GM19324 (cell line): Measurements from ENCODE around the gene CLDN7.
A peak's percentile ranks its signal among the peaks of the same experiment; 100 is the strongest.

Experiments
- ATAC-seq: cut with Tn5 transposase; IDR thresholded peaks from one replicate; pipeline ENCODE4 v1.9.1; 2021; ENCODE audit warnings: mild to moderate bottlenecking, moderate library complexity; ENCODE audit not compliant: unreplicated experiment, low FRiP score

CLDN7 gene

DNA sequence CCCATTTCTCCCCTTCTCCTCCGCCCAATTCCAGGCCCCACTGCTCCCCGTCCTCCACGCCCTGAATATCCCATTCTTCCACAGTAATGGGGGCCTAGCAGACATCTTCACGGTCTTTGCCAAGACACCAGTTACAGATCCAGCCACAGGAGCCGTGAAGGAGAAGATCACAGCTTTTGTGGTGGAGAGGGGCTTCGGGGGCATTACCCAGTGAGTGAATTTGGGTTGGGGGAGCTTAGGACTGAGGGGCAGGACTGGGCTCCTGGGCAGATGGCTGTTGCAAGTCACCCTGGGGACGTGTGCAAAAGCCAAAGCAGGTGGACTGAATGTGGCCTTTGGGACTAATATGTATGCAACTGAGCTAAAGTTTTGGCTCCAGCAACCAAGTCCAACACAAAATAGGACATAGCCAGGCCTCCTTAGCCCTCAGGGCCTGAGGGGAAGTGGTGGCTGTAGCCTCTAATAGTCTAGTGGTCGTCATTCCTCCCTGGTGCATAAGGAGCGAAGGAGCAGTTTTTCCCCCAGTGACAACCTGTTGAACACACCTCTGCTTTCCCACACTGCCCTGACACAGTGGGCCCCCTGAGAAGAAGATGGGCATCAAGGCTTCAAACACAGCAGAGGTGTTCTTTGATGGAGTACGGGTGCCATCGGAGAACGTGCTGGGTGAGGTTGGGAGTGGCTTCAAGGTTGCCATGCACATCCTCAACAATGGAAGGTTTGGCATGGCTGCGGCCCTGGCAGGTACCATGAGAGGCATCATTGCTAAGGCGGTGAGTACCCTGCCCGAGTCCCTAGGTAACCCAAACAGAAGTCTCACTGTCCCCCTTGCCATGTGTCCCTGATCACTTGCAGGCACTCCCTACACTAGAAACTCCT lies 39.9 kb downstream of the CLDN7 start:
- no peak for ATAC-seq

DNA sequence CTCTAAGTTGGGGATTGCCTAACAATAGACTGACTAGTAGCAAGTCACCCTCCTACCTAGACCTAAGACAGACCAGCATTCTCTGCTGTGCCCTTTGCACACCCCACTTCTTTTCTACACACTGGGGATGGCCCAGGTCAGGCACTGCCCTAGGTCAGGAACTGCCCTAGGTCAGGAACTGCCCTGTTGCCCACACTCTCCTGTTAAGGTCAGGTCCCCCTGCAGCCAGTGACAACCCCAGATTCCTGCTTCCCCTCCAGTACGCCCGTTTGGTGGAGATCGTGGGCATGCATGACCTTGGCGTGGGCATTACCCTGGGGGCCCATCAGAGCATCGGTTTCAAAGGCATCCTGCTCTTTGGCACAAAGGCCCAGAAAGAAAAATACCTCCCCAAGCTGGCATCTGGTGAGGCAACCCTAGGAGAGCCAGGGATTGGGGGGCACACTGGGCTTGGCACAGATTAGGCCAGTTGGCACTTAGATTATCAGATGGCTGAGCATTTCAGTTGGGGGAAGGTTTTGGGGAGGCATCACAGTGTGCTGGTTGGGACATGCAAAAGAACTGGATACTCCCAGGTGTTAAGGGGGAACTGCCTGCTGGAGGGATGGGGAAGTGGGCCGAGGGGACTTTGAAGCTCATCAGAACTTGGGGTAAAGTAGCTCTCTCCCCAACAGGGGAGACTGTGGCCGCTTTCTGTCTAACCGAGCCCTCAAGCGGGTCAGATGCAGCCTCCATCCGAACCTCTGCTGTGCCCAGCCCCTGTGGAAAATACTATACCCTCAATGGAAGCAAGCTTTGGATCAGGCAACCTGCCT lies 40.8 kb downstream of the CLDN7 start:
- no peak for ATAC-seq

DNA sequence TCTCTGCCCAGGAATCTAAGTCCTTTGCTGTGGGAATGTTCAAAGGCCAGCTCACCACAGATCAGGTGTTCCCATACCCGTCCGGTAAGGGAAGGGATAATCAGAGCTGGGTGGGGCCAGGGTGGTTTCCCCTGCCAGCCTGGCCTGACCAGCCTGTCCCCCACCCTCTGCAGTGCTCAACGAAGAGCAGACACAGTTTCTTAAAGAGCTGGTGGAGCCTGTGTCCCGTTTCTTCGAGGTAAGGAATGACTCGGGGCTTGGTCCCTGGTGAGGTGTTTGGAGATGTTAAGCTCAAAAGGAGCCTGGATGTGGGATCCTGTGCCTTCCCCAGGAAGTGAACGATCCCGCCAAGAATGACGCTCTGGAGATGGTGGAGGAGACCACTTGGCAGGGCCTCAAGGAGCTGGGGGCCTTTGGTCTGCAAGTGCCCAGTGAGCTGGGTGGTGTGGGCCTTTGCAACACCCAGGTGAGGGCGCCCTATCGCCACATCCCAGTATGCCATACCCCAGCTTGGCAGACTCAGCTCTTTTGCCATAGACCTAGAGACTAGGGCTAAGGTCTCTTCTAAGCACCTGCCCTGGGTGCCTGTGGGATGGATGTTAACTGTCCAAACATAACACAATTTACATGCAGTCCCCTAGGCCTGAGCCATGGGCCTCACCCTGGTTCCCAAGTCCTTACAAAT lies 41.5 kb downstream of the CLDN7 start:
- no peak for ATAC-seq

DNA sequence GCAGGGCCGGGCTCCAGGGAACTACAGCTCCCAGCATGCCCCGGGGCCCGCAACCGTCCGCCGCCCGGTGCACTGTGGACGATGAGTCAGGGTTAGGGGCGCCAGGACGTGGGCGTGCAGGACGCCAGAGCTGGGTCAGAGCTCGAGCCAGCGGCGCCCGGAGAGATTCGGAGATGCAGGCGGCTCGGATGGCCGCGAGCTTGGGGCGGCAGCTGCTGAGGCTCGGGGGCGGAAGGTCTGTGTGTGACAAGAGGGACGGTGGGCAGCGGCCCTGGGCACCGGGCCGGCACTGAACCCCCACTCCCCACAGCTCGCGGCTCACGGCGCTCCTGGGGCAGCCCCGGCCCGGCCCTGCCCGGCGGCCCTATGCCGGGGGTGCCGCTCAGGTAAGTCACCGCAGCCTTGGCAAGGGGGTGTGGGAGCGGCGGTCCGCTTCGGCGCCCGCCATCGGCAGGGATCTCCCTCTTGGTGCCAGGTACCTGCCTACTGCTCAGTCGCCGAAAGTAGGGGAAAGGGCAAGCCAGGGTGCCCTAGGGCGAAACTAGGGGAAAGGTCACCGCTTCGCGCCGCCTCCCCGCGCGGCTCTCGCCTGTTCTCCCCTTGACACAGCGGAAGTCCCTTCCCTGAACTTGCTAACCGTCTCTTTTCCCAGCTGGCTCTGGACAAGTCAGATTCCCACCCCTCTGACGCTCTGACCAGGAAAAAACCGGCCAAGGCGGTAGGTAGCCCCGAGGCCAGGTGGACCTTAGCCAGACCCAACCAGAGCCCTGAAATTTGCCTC lies 42.3 kb downstream of the CLDN7 start, which contains the start of the genes ACADVL and DLG4:
Gene ACADVL (plus strand): TSS at position 127 of the 781 bp plus-strand sequence. CDS start 47 bp downstream, at position 174.
Gene DLG4 (minus strand): TSS at position 25 of the 781 bp plus-strand sequence.
- ATAC-seq = peak; percentile 47

DNA sequence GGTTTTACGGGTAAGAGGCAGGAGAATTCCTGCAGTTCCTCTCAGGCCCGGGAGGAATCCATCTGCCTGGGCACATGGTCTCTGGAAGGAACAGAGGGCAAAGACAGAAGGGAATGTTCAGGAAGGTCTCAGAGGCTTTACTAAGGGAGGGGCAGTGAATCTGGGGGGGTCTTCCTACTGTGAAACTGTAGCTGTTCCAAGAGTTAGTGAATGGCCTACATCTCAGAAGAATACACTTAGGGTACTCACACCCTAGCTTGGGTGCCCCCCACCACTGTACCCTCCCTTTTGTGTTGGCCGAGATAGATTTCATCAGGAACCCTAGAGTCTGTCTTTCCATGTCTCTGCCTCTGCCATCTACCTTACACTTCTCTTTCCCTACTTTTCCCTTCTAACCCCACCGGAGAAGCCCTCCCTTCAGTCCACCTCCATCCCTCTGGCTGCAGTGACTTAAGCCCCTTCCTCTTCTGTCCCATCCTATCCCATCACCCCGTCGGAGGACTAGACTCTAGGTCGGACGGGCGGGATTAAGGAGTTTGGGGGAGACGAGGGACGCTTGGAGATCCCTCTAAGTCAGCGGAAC lies 43.0 kb downstream of the CLDN7 start:
- no peak for ATAC-seq

DNA sequence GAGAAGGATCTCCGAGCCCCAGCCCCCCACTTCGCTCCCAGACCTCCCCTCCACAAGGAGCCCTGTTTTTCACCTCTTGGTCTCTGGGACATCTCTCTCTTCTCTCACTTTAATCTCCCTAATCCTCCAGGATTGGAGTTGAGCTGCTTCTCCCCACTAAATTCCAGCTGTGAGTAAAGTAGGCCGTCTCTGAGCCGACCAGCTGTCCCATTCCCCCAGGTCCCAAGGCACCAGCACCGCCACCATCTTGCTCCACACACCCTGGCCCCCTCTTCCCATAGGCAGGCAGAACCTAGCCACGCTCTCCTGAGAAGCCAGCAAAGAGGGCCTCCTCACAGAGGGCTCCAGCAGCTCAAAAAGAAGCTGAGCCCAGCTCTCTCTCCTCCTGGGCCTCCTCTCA lies 43.5 kb downstream of the CLDN7 start:
- no peak for ATAC-seq

DNA sequence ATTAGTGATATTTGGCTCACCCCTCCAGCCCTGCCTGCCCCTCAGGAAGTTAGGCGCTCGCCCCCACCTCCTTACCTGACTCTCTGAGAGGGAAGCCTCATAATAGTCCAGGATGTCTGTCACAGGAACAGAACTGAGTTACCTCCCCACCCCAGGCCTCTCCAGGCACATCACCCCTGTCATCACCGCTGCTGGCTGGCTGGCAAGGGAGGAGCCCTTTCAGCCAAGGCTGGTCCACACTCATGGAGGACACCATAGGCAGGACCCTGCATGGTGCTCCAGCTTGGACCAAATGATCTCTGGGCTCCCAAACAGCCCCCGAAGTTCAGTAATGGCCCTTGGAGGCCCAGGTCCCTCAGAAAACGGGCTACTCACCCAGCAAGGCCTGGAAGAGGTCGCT lies 44.1 kb downstream of the CLDN7 start:
- ATAC-seq = no peak

DNA sequence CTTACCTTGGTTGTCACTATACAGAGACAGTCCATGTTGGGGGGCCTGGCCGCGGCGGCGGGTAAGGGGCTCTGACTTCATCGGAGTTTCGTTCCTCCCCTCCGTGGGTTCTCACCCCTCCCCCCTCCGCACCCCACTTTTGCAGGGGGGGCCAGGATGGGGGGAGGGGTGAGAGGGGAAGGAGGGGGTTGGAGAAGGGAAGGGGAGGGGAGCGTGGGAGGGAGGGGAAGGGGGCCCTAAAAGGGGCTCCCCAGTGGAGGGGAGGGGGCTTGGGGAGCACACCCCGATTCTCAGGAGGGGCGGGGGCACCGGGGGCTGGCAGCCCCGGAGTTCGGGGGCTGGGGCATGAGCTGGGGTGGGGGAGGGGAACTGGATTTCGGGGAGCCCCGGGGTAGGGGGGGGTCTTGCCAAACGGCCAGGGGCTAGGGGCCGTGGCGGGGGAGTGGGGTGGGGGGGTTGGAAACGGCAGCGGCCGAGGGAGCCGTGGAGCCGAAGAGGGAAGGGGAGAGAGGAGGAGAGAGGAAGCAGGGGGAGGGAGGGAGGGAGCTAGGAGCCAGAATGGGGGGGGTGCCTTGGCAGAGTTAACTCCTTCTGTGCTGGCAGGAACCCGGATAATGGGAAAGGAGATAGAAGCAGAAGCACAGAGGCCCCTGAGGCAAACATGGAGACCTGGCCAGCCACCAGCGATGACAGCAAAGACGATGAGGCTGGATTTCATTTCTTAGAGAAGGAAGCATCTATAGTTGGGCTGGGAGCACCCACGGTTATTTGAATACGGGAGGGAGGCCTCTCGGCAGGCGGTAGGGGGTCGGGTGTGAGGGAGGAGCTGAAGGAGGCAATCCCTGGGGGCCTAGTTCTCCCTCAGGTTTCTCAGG lies 44.9 kb downstream of the CLDN7 start:
- no peak for ATAC-seq

DNA sequence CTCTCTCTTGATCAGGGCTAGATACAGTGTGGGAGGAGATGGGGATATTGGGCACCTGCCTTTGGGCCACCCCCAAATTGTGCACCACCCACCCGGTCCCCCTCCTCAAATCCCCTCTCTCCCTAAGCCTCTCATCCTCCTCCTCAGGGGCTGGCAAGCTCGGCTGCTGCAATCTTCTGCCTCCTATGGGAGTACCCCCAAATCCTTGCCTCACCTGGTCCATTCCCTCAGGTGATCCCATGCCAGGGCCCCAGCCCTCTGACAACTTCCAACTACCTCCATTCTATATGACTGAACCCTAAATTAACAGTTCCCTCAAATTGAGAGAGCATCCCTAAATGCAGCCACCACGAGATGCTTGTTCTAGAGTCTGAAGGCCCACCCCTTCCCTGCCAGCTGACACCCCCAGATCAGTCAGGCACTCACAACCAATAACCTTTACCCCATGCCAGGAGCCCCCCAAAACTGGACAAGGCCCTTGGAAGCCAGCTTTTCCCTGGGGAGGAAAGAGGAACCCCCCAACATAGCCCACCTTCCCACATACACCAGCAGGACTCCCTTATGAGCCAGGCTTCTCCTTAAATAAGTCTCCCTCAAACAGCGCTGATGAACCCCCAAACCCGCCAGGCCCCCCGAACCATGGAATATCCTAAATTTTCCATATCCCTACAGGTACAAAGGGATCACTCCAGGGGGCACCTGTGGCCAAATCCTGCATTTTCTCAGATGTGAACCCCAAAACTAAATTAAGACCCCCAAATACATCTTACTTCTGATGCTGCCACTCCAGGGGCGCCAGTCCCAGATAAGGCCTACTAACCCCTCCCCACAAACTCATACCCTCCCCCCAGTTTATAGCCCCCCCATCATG lies 45.8 kb downstream of the CLDN7 start:
- ATAC-seq = no peak

DNA sequence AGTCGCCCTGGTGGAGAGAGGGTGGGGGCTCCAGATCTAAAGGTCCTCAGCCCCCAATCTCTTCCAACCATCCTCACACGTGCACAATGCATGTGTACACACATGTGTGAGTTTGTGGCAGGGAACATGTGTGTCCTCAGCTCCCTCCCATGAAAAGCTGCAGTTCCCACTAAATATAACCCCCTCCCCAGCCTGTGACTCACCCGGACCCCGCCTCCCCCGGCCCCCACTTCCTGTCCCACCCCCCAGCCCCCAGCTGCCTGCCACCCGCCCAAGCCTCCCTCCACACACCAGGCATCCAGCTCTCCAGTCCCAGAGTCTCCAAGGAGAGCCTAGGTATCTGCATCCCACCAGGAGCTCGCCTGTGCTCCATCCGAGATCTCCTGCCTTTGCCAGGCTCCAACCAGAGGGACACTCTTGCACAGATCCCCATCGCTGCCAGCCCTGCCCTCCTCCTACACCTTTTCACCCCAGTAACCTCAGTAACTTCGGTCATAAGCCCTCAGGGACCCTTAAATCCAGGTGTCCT lies 46.6 kb downstream of the CLDN7 start:
- ATAC-seq = no peak

DNA sequence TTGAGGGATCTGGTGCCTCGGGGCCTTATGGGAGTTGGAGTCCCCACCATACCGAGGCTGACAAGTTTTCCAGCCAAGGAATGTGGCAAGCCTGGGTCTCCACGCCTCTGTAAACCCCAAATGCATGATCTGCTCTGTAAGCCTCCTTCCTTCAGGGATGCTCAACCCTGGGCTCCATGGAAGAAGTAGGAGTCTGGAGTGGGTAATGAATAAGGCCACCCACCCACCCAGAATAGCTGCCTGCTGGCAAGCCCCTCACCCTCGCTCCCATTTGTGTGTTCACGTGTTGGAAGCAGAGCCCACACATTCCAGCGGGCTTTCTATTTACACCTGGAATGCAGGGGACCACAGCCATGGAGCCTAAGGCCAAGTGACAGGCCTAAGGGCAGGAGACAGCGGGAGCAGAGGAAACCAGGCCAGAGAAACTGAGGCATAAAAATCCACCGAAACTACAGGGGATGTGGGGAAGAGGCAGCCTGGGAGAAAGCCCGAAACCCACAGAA lies 47.1 kb downstream of the CLDN7 start:
- ATAC-seq = no peak

DNA sequence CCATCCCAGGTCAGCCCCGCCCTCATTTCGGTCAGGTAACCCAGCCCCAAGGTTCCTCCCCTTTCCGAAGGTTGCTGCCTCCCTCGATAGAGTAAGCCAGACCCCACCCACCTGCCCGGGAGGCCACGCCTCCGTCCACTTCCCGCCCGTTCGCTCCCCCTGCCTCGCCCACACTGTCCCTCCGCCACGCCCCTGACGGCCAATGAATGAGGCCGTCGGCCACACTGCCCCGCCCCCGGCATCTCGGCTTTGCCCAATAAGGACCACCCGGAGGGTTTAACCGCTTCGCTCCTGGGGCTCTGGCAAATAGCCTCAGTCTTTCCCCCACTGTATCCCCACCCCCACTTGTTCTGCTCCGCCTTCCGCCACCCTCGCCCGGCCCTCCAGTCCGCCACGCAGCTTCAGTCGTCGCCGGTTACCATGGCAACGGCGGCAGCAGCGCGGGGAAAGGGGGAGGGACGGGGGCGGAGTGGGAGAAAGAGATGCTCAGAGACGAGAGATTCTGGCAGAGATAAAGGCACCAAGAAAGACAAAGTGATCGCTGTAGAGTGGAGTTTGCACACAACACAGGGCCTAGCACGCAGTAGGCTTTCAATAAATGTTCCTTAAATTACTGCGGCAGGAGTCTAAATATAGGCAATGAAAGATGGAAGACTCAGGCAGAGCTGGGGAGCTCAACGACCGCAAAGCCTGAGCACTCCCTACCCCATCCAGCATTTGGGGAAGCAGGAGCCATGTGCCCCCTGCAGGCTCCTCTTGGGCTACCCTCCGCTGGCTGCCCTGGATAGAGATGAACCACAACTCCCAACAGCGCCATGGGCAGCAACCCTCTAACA lies 47.8 kb downstream of the CLDN7 start:
- ATAC-seq = peak; percentile 83

DNA sequence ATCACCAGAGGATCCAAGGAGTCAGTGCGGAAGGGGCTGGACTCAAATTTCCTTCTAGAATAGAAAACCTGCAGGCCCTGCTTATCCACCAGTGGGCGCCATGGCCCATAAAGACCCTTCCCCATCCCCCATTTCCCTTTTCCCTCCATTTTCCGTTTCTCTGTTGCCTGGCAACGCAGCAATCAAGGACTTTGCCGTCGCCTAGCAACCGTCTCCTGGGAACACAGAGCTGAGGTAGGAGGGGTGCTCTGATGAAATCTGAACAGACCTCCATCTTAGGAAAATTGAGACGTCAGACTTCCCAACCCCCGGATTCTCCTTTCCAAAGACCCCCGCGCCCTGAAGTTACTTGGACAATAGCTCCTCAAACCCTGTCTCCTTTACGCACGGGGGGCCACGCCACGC lies 48.4 kb downstream of the CLDN7 start:
- no peak for ATAC-seq

DNA sequence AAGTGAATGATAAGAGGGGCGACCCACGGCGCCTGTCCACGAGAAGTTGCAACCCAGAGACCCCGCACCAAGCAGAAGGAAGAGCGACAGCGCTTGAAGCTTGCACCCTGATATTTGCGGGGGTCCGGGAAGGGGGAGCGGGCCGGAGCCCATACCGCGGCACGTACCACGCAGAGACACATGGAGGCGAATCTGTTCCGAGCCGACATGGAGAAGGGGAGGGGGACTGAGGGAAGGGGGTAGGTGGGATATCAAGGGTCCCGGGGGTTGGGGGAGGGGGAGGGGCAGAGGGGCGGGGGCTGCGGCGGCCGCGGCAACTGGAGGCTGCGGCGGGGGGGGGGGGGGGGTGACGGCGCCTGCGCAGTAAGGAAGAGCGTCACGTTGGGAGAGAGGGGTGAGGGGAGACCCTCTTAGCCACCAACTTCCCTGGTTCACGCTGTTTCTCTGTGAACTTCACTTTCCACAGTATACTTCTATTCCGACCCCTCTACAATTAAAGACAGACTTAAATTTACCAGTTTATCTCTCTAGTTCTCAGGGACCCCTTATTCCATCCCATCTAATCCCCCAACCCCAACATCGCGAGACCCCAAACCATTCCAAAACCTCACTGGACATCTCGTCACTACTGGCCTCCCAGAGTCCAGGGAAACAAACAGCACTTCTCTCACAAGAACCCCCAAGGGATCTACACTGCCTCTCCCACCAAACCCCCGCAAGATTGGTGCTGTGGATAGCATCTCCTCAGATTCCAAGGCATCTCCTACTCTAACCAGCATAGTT lies 50.6 kb downstream of the CLDN7 start:
- ATAC-seq = no peak
